HL-60 (cell line): ENCODE results near the gene JARID2.

Experiments
- POLR2AphosphoS5 ChIP-seq: IDR thresholded peaks from 2 replicates; pipeline ENCODE4 v1.6.1; 2012; ENCODE audit warnings: low read depth
- SPI1 ChIP-seq: IDR thresholded peaks from 2 replicates; pipeline ENCODE4 v1.6.1; 2012; ENCODE audit warnings: low read depth, mild to moderate bottlenecking, borderline replicate concordance
- TF ChIP-seq, protein P1 (sequence below): IDR thresholded peaks from one replicate; pipeline ENCODE4 v1.5.1; 2011; ENCODE audit warnings: low read length, control low read depth, inconsistent platforms; ENCODE audit not compliant: insufficient read depth
- TF ChIP-seq, protein P2 (sequence below): IDR thresholded peaks from 2 replicates; pipeline ENCODE4 v1.6.1; 2012; ENCODE audit warnings: low read depth; ENCODE audit not compliant: insufficient replicate concordance

DNA sequence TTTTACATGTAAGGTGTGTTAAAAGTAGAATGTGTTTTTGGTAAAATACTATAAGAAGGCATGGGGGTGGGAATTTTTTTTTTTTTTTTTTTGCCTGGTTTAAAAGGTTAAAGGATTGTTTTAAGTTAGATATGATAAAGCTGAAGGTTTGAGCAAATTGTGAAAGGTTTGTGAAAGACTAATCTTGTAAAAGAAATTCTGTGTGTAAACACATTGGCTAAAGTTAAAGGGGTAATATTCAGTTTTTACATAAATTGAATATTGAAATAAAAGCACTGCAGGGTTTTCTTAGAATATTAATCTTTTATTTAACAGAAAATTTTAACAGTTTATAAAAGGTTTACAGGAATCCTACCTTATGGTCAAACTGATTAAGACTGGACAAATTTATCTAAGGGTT lies 311.3 kb downstream of the JARID2 start:
- TF ChIP-seq SPI1 (no peak), POLR2AphosphoS5 (no peak)
- TF ChIP-seq, protein P1, sequence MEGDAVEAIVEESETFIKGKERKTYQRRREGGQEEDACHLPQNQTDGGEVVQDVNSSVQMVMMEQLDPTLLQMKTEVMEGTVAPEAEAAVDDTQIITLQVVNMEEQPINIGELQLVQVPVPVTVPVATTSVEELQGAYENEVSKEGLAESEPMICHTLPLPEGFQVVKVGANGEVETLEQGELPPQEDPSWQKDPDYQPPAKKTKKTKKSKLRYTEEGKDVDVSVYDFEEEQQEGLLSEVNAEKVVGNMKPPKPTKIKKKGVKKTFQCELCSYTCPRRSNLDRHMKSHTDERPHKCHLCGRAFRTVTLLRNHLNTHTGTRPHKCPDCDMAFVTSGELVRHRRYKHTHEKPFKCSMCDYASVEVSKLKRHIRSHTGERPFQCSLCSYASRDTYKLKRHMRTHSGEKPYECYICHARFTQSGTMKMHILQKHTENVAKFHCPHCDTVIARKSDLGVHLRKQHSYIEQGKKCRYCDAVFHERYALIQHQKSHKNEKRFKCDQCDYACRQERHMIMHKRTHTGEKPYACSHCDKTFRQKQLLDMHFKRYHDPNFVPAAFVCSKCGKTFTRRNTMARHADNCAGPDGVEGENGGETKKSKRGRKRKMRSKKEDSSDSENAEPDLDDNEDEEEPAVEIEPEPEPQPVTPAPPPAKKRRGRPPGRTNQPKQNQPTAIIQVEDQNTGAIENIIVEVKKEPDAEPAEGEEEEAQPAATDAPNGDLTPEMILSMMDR = no peak
- TF ChIP-seq, protein P2, sequence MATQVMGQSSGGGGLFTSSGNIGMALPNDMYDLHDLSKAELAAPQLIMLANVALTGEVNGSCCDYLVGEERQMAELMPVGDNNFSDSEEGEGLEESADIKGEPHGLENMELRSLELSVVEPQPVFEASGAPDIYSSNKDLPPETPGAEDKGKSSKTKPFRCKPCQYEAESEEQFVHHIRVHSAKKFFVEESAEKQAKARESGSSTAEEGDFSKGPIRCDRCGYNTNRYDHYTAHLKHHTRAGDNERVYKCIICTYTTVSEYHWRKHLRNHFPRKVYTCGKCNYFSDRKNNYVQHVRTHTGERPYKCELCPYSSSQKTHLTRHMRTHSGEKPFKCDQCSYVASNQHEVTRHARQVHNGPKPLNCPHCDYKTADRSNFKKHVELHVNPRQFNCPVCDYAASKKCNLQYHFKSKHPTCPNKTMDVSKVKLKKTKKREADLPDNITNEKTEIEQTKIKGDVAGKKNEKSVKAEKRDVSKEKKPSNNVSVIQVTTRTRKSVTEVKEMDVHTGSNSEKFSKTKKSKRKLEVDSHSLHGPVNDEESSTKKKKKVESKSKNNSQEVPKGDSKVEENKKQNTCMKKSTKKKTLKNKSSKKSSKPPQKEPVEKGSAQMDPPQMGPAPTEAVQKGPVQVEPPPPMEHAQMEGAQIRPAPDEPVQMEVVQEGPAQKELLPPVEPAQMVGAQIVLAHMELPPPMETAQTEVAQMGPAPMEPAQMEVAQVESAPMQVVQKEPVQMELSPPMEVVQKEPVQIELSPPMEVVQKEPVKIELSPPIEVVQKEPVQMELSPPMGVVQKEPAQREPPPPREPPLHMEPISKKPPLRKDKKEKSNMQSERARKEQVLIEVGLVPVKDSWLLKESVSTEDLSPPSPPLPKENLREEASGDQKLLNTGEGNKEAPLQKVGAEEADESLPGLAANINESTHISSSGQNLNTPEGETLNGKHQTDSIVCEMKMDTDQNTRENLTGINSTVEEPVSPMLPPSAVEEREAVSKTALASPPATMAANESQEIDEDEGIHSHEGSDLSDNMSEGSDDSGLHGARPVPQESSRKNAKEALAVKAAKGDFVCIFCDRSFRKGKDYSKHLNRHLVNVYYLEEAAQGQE = no peak
